IMR-90 (cell line): Measurements from ENCODE around the gene NUP153.

Experiments
- BHLHE40 ChIP-seq: fragments of 150-350 bp; IDR thresholded peaks from 2 replicates; pipeline ENCODE4 v1.6.1; 2016; ENCODE audit warnings: mild to moderate bottlenecking, low read depth, low read length
- CEBPB ChIP-seq: IDR thresholded peaks from 2 replicates; pipeline ENCODE4 v1.6.1; 2012; ENCODE audit warnings: low read depth, low read length, improper control_type of control experiment
- CTCF ChIP-seq: conservative IDR thresholded peaks from 2 replicates; pipeline ENCODE4 v1.5.1; 2012; ENCODE audit warnings: mild to moderate bottlenecking, low read depth, low read length, improper control_type of control experiment
- ELK1 ChIP-seq: fragments of 150-350 bp; IDR thresholded peaks from 2 replicates; pipeline ENCODE4 v1.6.1; 2016; ENCODE audit warnings: low read depth, mild to moderate bottlenecking, low read length, moderate library complexity, borderline replicate concordance
- FOS ChIP-seq: fragments of 150-350 bp; IDR thresholded peaks from 2 replicates; pipeline ENCODE4 v1.6.1; 2016; ENCODE audit warnings: low read depth, low read length
- MAFK ChIP-seq: IDR thresholded peaks from 2 replicates; pipeline ENCODE4 v1.6.1; 2012; ENCODE audit warnings: low read depth, low read length, improper control_type of control experiment
- MAZ ChIP-seq: IDR thresholded peaks from 2 replicates; pipeline ENCODE4 v1.6.1; 2012; ENCODE audit warnings: low read depth, mild to moderate bottlenecking, low read length, improper control_type of control experiment, moderate library complexity, borderline replicate concordance
- MXI1 ChIP-seq: IDR thresholded peaks from 2 replicates; pipeline ENCODE4 v1.6.1; 2012; ENCODE audit warnings: low read depth, mild to moderate bottlenecking, low read length, moderate library complexity, borderline replicate concordance
- POLR2A ChIP-seq: IDR thresholded peaks from 2 replicates; pipeline ENCODE4 v1.6.1; 2012; ENCODE audit warnings: mild to moderate bottlenecking, low read depth, low read length
- RAD21 ChIP-seq: IDR thresholded peaks from 2 replicates; pipeline ENCODE4 v1.6.1; 2012; ENCODE audit warnings: low read length, improper control_type of control experiment
- RCOR1 ChIP-seq: IDR thresholded peaks from 2 replicates; pipeline ENCODE4 v1.6.1; 2012; ENCODE audit warnings: mild to moderate bottlenecking, low read length, improper control_type of control experiment; ENCODE audit not compliant: insufficient replicate concordance
- RFX5 ChIP-seq: IDR thresholded peaks from 2 replicates; pipeline ENCODE4 v1.8.0; 2012; ENCODE audit warnings: low read depth, mild to moderate bottlenecking, low read length, moderate library complexity
- SMC3 ChIP-seq: fragments of 150-350 bp; IDR thresholded peaks from 2 replicates; pipeline ENCODE4 v1.6.1; 2016; ENCODE audit warnings: low read depth, mild to moderate bottlenecking, antibody characterized with exemption, low read length, moderate library complexity
- TF ChIP-seq, protein P1 (sequence below): fragments of 150-350 bp; IDR thresholded peaks from 2 replicates; pipeline ENCODE4 v1.6.1; 2017; ENCODE audit warnings: mild to moderate bottlenecking, antibody characterized with exemption, low read length, low read depth

DNA sequence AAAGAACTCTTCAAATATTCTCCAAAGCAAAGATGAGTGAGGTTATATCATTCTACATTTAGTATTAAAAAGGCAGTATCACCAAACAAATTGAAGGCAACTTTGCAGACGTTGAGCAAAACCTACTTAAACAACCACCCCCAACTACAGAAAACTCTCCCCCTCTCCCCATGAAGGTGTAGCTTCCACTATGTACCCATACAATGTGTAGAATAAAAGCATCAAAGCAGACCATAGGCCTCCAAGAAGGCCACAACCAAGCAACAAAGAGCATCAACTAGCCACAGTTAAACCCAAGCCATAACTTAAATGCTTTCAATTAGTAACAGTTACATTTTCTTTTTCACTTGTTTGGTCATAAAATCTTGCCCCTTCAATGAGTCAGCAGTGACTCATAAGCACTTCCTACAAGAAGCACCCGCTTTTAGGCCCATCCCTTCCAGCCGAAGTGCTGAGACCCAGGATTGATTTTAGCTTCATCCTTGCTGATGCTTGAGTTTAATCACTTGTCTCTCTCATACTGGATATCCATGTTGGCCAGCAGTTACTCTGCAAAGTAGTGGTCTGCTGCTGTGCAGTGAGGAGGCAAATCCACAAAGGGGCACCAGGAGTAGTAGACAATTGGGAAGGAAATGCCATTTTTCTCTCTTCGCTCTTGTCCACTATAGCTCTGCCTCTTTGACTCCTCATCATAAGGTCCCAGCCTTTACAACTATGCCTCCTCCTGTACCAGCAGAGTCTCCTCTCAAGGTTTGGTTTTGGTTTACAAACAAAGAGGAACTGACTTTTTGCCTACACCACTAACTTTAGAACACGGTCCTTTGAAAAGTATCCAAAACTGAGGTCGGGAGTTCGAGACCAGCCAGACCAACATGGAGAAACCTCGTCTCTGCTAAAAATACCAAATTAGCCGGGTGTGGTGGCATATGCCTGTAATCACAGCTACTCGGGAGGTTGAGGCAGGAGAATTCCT lies 8.4 kb upstream of the NUP153 start:
- TF ChIP-seq CTCF (no peak), SMC3 (no peak), BHLHE40 (peak; percentile 23; the same call in 1 of the 2 replicates), RFX5 (no peak), FOS (peak; percentile 97), ELK1 (no peak), RCOR1 (no peak), POLR2A (no peak), CEBPB (no peak), MAZ (no peak), MAFK (no peak), RAD21 (no peak), MXI1 (no peak)
- TF ChIP-seq, protein P1, sequence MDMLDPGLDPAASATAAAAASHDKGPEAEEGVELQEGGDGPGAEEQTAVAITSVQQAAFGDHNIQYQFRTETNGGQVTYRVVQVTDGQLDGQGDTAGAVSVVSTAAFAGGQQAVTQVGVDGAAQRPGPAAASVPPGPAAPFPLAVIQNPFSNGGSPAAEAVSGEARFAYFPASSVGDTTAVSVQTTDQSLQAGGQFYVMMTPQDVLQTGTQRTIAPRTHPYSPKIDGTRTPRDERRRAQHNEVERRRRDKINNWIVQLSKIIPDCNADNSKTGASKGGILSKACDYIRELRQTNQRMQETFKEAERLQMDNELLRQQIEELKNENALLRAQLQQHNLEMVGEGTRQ = no peak
